GM12874 (cell line): ENCODE data around the gene ATXN7L1.

ENCODE experiments used
- CTCF ChIP-seq: IDR thresholded peaks from 2 replicates; pipeline ENCODE4 v1.5.1; 2011; ENCODE audit warnings: low read depth, mild to moderate bottlenecking, control low read depth, low read length, moderate library complexity; ENCODE audit not compliant: insufficient read depth

The ATXN7L1 gene

GRCh38 chr7:105904064-105904463, 27.7 kb upstream of the ATXN7L1 start:
- TF ChIP-seq CTCF, result no peak

- no peak for TF ChIP-seq CTCF
Observed at GRCh38 chr7:105902325-105902911, 26.0 kb upstream of the ATXN7L1 start.

- TF ChIP-seq CTCF, result no peak
Observed at GRCh38 chr7:105897999-105898398, 21.6 kb upstream of the ATXN7L1 start.

- no peak for TF ChIP-seq CTCF
Observed at GRCh38 chr7:105896407-105896911, 20.1 kb upstream of the ATXN7L1 start.

- TF ChIP-seq CTCF, result no peak
Observed at GRCh38 chr7:105894131-105894530, 17.7 kb upstream of the ATXN7L1 start.

GRCh38 chr7:105892387-105892786, 16.0 kb upstream of the ATXN7L1 start:
- no peak for TF ChIP-seq CTCF

- no peak for TF ChIP-seq CTCF
Observed at GRCh38 chr7:105890290-105890997, 14.0 kb upstream of the ATXN7L1 start.
